Duodenal mucosa (tissue), 2 donors: Measurements from ENCODE around the gene CYP2W1.

Source experiments
- H3K27ac ChIP-seq: one replicate; pipeline ENCODE4 v1.7.0; 2013; ENCODE audit warnings: low read depth, low read length
- H3K27me3 ChIP-seq, 2 donors: one replicate each; pipeline ENCODE4 v1.7.0; 2013; ENCODE audit warnings: low read length in 2 of 2, control low read depth in 1 of 2; ENCODE audit not compliant: insufficient read depth in 2 of 2, control insufficient read depth in 1 of 2
- H3K36me3 ChIP-seq, 2 donors: one replicate each; pipeline ENCODE4 v1.7.0; 2013; ENCODE audit warnings: low read length in 2 of 2, control low read depth in 1 of 2; ENCODE audit not compliant: insufficient read depth in 2 of 2, control insufficient read depth in 1 of 2
- H3K4me1 ChIP-seq, 2 donors: one replicate each; pipeline ENCODE4 v1.7.0; 2013; ENCODE audit warnings: low read length in 2 of 2, control low read depth in 1 of 2; ENCODE audit not compliant: insufficient read depth in 2 of 2, control insufficient read depth in 1 of 2
- H3K4me3 ChIP-seq, 2 donors: one replicate each; pipeline ENCODE4 v1.7.0; 2013; ENCODE audit warnings: low read length in 2 of 2, low read depth in 1 of 2
- H3K9ac ChIP-seq, 2 donors: one replicate each; pipeline ENCODE4 v1.7.0; 2013; ENCODE audit warnings: low read length in 2 of 2, low read depth in 1 of 2
- H3K9me3 ChIP-seq, 2 donors: one replicate each; pipeline ENCODE4 v1.7.0; 2013; ENCODE audit warnings: low read length in 2 of 2, control low read depth in 1 of 2; ENCODE audit not compliant: control insufficient read depth in 1 of 2

The CYP2W1 gene

GRCh38 chr7:1024876-1025742 lies 42.1 kb downstream of the CYP2W1 start:
- no peak overlapping the region for H3K27ac ChIP-seq
- no peak overlapping the region for H3K9ac ChIP-seq
- no peaks in the 10 kb centered on the region for H3K27me3 ChIP-seq
- H3K4me1 ChIP-seq = peaks cover 7 to 22% of the 10 kb centered on the region in 2 donors
- no peak overlapping the region for H3K4me3 ChIP-seq
- no peaks in the 10 kb centered on the region for H3K9me3 ChIP-seq
- H3K36me3 ChIP-seq = peaks cover 9 to 16% of the 10 kb centered on the region in 2 donors

DNA sequence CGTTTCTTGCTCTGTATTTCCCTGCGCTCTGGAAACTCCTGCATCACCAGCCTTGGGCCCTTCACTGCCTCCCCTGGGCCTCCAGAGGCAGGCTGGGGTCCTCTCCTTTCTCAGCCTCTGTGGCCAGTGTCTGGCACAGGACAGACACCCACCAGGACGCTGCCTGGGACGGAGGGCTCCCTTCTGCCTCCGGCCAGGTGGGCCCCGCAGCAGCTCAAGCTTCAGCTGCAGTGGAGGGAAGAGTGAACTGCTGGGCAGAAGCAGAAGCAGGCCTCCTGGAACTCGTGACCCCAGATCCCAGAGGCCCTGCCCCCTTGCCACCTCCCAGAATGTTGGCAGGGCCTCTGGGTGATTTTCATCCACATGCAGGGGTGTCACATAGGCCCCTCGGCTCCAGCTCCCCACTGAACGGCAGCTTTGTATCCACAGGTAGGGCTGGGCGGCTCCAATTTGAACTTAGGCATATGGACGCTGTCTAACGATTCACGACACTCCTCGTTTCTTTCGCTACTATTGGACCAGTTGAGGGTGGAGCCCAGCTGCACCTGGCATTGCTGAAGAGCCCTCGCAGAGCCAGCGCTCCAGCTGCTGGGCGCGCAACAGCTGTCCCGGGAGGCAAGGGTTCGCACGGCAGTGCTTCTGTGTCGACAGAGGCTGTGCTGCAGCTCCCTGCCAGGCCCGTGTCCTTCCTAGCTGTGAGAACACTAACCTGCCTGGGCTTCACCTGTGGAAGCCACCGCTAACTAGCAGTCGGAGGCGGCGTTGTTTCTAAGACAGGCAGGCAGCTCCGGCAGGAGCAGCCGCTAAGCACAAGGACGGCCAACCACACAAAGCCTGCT lies 43.0 kb downstream of the CYP2W1 start:
- H3K27ac ChIP-seq = no peak overlapping the region

DNA sequence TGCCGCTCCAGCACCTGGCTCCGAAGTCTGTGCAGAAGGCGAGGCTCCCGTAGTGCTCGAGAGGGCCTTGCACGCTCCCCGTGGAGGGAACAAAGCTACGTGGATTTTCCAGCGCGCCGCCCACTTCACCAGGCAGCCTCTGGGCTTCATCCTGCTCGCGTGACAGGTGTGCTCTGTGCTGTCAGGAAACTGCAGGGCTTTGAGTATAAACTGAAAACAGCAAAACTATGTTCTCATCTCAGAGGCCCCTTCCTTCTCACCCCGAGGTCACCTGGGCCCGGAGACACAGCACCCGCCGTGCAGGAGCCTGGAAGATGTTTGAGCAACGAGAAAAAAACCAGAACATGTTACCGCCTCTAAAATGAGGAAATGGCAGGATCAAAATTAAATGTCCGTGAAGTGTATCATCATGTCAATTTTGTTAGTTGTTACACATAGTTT lies 43.8 kb downstream of the CYP2W1 start:
- Histone ChIP-seq H3K9ac (no peak overlapping the region), H3K4me1 (peaks cover 7 to 22% of the 10 kb centered on the region in 2 donors), H3K27ac (no peak overlapping the region), H3K27me3 (no peaks in the 10 kb centered on the region), H3K4me3 (peak overlapping the region in 1 of 2 donors; percentile 64), H3K9me3 (no peaks in the 10 kb centered on the region), H3K36me3 (peaks cover under 1 to 16% of the 10 kb centered on the region in 2 donors)

More for the DNA sequence above, 43.0 kb downstream of the CYP2W1 start:
- Histone ChIP-seq H3K36me3 (peaks cover 9 to 16% of the 10 kb centered on the region in 2 donors), H3K4me1 (peaks cover 7 to 22% of the 10 kb centered on the region in 2 donors), H3K9me3 (no peaks in the 10 kb centered on the region), H3K9ac (no peak overlapping the region), H3K27me3 (no peaks in the 10 kb centered on the region), H3K4me3 (no peak overlapping the region)

DNA sequence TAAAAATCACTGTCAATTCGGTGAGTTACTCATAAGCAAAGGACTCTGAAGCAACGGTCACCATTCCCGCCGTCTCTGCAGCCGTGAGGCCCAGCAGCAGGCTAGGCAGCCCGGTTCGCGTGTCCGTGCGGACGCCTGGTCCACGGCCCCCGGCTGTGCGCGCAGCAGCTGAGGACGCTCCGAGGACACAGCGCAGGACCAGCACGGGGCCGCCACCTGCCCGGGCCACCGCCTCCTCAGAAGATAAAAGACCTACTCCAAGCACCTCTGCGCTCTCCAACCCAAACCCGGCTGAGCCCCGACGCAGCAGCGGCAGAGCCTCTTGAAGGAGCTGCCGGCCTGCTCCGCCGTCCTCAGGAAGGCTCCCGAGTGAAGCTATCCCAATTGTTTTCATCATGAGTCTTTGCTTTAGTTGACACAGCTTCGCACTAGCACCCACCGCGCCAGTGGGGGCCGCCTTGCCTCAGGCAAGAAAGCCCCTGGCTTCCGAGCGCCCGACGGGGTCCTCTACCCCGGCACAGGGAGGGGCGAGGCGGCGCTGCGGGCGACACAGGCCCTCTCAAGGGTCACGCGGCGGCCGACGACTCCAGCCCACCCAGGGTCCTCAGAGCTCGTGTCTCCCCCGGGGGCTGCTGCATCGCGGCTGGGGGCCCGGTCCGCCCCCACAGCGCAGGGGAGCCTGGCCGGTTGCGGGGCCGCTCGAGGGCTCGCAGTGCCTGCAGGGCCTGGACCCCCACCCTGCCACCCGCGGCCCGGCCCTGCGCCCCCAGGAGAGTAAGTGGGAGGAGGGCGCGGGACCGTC lies 44.5 kb downstream of the CYP2W1 start:
- Histone ChIP-seq H3K27me3 (no peaks in the 10 kb centered on the region), H3K9ac (peak overlapping the region; percentile 49 to 59), H3K36me3 (peaks cover 0 to 16% of the 10 kb centered on the region in 2 donors), H3K4me3 (peak overlapping the region; percentile 58 to 64), H3K4me1 (peaks cover 7 to 22% of the 10 kb centered on the region in 2 donors), H3K9me3 (no peaks in the 10 kb centered on the region), H3K27ac (peak overlapping the region; percentile 80)

- H3K9ac ChIP-seq = peak overlapping the region; percentile 49 to 69
- H3K27me3 ChIP-seq = no peaks in the 10 kb centered on the region
- H3K36me3 ChIP-seq = peaks cover 0 to 16% of the 10 kb centered on the region in 2 donors
- peaks cover 7 to 18% of the 10 kb centered on the region in 2 donors for H3K4me1 ChIP-seq
- peak overlapping the region; percentile 58 to 64 for H3K4me3 ChIP-seq
- no peaks in the 10 kb centered on the region for H3K9me3 ChIP-seq
- peak overlapping the region; percentile 80 for H3K27ac ChIP-seq
Observed at GRCh38 chr7:1028044-1028770, 45.2 kb downstream of the CYP2W1 start.

GRCh38 chr7:1028775-1029636 lies 46.0 kb downstream of the CYP2W1 start:
- peak overlapping the region; percentile 58 to 64 for H3K4me3 ChIP-seq
- H3K36me3 ChIP-seq = peaks cover 0 to 16% of the 10 kb centered on the region in 2 donors
- peak overlapping the region; percentile 48 to 69 for H3K9ac ChIP-seq
- no peaks in the 10 kb centered on the region for H3K9me3 ChIP-seq
- peak overlapping the region; percentile 80 for H3K27ac ChIP-seq
- H3K4me1 ChIP-seq = peaks cover 7 to 16% of the 10 kb centered on the region in 2 donors
- no peaks in the 10 kb centered on the region for H3K27me3 ChIP-seq

- Histone ChIP-seq H3K27me3 (no peaks in the 10 kb centered on the region), H3K27ac (no peak overlapping the region), H3K9ac (no peak overlapping the region)
Observed at GRCh38 chr7:1029637-1030443, 46.9 kb downstream of the CYP2W1 start.

DNA sequence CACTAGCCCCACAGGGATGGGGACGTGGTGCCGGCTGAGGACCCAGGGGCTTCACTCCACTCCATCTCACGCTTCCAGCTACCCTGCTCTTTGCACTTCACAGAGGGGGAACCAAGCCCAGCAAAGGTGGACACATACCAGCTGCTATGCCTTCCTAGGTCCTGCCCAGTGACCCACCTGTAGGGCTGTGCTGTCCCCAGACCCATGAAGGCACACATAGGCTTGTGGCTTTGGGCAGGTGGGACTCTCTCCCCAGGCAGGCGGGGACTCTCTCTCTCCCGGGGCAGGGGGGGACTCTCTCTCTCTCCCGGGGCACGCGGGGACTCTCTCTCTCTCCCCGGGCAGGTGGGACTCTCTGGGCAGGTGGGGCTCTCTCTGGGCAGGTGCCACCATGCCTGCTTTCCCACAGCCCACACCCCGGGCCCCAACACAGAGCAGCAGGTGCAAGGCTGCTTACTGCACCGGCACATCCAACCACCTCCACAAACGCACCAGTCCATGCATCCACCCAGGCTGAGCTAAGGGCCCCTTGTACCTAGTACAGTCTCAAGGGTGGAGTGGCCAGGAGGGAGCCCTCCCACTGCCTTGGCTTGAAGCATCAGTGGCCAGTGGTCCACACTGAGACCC lies 47.6 kb downstream of the CYP2W1 start:
- Histone ChIP-seq H3K27ac (no peak overlapping the region), H3K27me3 (no peaks in the 10 kb centered on the region), H3K9me3 (no peaks in the 10 kb centered on the region), H3K4me3 (no peak overlapping the region), H3K4me1 (peaks cover 7 to 16% of the 10 kb centered on the region in 2 donors), H3K36me3 (peaks cover 0 to 9% of the 10 kb centered on the region in 2 donors), H3K9ac (no peak overlapping the region)

More at GRCh38 chr7:1029637-1030443, 46.9 kb downstream of the CYP2W1 start:
- no peaks in the 10 kb centered on the region for H3K9me3 ChIP-seq
- H3K36me3 ChIP-seq = peaks cover 0 to 16% of the 10 kb centered on the region in 2 donors
- no peak overlapping the region for H3K4me3 ChIP-seq
- H3K4me1 ChIP-seq = peaks cover 7 to 16% of the 10 kb centered on the region in 2 donors
